Right cardiac atrium (tissue), 5 donors: ENCODE data around the gene DDR1. TPM values are rescaled to one million over a fixed set of nuclear protein-coding genes. Genes with fewer than 3 reads are reported as not detected.

Source experiments
- ATAC-seq, 2 donors: fragments of 200-7000 bp; cut with Tn5 transposase; one replicate each; pipeline versions ENCODE4 v1.8.0 to v1.9.1; 2020; ENCODE audit warnings: moderate library complexity in 2 of 2, mild to moderate bottlenecking in 1 of 2
- DNase-seq, 3 donors: peaks; one replicate each; pipeline ENCODE4 v3.0.0-alpha.2; 2020
- H3K27ac ChIP-seq: one replicate; pipeline ENCODE4 v1.5.1; 2013; ENCODE audit warnings: mild to moderate bottlenecking, low read length, control low read depth, moderate library complexity
- H3K27me3 ChIP-seq: one replicate; pipeline ENCODE4 v1.6.1; 2013; ENCODE audit not compliant: control insufficient read depth, insufficient read depth
- H3K4me1 ChIP-seq: one replicate; pipeline ENCODE4 v1.6.1; 2013; ENCODE audit warnings: low read length; ENCODE audit not compliant: control insufficient read depth, insufficient read depth
- H3K4me3 ChIP-seq: one replicate; pipeline ENCODE4 v1.5.1; 2013; ENCODE audit warnings: low read length, control low read depth
- H3K9me3 ChIP-seq: one replicate; pipeline ENCODE4 v1.6.1; 2013; ENCODE audit warnings: low read length; ENCODE audit not compliant: control insufficient read depth
- WGBS: extraction: QIAGEN DNeasy Blood & Tissue Kit; methylation state at CpG from one replicate; pipeline ENCODE4 v1.1.7; 2013; 5-methylcytosine and 5-hydroxymethylcytosine counted together
- intact Hi-C, 4 donors: fragments of 100-400 bp; cut with DNase I; formaldehyde crosslinking; loops; one replicate each; pipeline versions ENCODE4 v1.11.0 to v1.14.0; 2022 to 2023
- long read RNA-seq, 4 donors: library from polyadenylated mRNA; unstranded; transcript quantifications; one replicate each; pipeline ENCODE4 v2.0.0, GENCODE V29; 2020 to 2021
- polyA plus RNA-seq: library from polyadenylated mRNA; stranded (reverse); fragments of 200-250 nt; gene quantifications from one replicate; pipeline ENCODE4 v1.2.3, GENCODE V29; 2013
- total RNA-seq, 4 donors: library from RNA; stranded (reverse); fragmentation: NEBNext Ultra II Directional; extraction: Animal tissue kit (Norgen Biotek cat#: 25700); gene quantifications; one replicate each; pipeline ENCODE4 v1.2.1, GENCODE V29; 2021
- donor health status: healthy with polysubstance abuse.
- donor health status: DM: no; HTN: yes; CAD: no.
- donor health status: DM: no; HTN: no; CAD: no.
- donor health status: DM: no; HTN: yes; CAD: no; lungs with severe emphysema.
- donor health status: DM: yes; HTN: yes; CAD: no.

DDR1 gene
- total RNA-seq (100 to 1,000 TPM in 2 of 4 donors, 10 to 100 TPM in 2; 96.2 to 120 (median 100) TPM), polyA plus RNA-seq (46.9 TPM)
- long read RNA-seq, donor 1, partial matches to known transcripts = 151 of 177 reads
- long read RNA-seq, donor 1, other reads (novel, unspliced or antisense) = 15 of 177 reads
- long read RNA-seq, donor 2, partial matches to known transcripts = 105 of 127 reads
- long read RNA-seq, donor 2, other reads (novel, unspliced or antisense) = 13 of 127 reads
- long read RNA-seq, donor 3, transcript DDR1-224 (16 exons, 3,832 nt) = major isoform, 7 of 199 reads
- long read RNA-seq, donor 3, partial matches to known transcripts = 154 of 199 reads
- long read RNA-seq, donor 3, other reads (novel, unspliced or antisense) = 28 of 199 reads
- long read RNA-seq, donor 4, transcript DDR1-225 (18 exons, 3,894 nt) = major isoform, 8 of 138 reads
- long read RNA-seq, donor 4, partial matches to known transcripts = 102 of 138 reads
- long read RNA-seq, donor 4, other reads (novel, unspliced or antisense) = 20 of 138 reads

DNA sequence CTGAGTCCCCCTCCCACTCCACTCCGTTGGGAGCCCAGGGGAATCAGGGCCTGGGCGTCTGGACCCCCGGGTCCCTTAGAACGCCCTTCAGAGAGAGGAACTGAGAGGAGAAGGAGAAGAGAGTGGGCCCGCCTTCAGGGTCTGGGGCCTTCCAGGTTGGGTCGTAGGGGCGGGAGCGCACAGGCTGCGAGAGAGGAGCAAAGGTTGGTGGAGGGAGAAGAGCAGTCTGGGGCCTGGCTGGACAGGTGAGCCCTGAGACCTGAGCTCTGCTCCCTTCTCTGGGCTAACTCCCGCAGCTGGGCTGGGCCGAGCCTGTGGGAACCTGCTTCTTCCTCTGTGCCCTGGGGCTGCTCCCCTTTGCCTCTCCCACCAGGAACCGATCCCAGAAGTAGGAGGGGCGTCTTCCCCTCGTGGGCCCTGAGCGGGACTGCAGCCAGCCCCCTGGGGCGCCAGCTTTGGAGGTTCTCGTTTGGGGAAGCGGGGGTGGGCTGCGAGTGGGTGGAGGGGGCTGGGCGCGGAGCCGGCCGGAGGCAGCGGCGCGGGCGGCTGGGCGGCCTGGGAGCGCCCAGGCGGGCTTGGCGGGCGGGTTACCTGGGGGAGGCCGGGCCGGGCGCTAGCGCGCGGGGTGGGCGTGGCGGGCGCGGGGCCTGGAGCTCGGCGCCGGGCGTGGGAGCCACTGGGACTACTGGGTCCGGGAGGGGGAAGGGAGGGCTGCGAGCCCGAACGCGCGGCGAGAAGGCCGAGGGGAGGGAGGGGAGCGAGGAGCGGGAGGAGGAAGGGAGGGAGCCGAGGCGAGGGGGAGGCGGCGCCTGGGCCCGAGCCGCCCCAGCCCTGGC is at the start of gene DDR1:
TSS of gene DDR1 (plus strand) at position 835 of the 836 bp plus-strand sequence. CDS start 4,211 bp downstream, outside the sequence.
- Histone ChIP-seq H3K4me1 (peaks cover 22% of the 10 kb centered on the region), H3K9me3 (no peaks in the 10 kb centered on the region), H3K27me3 (no peaks in the 10 kb centered on the region), H3K4me3 (peak within 1 kb of the TSS; percentile 92), H3K27ac (peak within 1 kb of the TSS; percentile 78)
- ATAC-seq (peak; percentile 75 to 82), DNase-seq (peak; percentile 79 to 95 (median 94))
- intact Hi-C loops = loop anchor here in 3 of 4 donors (5.0 to 10.0 kb wide), 2 partner anchors 139 to 142 kb away; partner anchors contain the start of genes FLOT1 (in 3 of the 3) and IER3 (in 3 of the 3)
- 11% methylated on average over 60 of the region's 62 CpGs for WGBS

DNA sequence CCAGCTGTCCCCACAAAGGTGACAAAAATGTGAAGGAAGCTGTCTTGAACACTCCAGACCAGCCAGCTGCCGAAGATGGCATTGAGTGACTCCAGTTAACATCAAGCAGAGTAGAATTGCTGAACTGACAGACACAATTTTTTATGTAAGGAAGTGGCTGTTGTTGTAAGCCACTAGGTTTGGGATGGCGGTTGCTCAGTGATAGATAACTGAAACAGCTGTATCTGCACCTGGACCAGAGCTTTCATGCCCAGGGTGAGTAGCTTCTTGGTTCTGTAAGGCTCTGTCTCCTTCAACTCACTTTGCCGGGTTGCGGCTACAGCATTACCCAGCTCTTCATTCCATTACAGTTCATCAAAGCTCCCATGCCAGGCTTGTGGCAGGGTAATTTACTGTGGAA is 49.7 kb upstream of the DDR1 start:
- no peak for DNase-seq
- Histone ChIP-seq H3K27ac (no peak overlapping the region), H3K27me3 (no peaks in the 10 kb centered on the region), H3K4me3 (no peak overlapping the region), H3K4me1 (peaks cover 2% of the 10 kb centered on the region), H3K9me3 (no peaks in the 10 kb centered on the region)
- WGBS = 82% methylated on average over 4 of the region's 4 CpGs
- no peak for ATAC-seq
- intact Hi-C loops = loop anchor here in 1 of 4 donors (10.0 kb wide), 1 partner anchor 250 kb away; no protein-coding TSS in a partner anchor

DNA sequence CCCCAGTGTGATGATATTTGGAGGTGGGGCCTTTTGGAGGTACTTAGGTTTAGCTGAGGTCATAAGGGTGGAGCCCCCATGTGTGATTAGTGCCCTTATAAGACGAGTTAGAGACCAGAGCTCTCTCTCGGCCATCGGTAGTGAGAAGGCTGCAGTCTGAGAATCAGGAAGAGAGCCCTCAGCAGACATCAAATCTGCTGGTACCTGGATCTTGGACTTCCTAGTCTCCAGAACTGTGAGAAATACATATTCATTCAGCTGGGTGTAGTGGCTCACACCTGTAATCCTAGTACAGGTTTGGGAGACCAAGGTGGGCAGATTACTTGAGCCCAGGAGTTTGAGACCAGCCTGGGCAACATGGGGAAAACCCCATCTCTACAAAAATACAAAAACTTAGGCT is 48.7 kb upstream of the DDR1 start:
- intact Hi-C loops = loop anchor here in 1 of 4 donors (10.0 kb wide), 1 partner anchor 249 kb away; no protein-coding TSS in a partner anchor
- no peak overlapping the region for H3K27ac ChIP-seq
- no peak for DNase-seq

DNA sequence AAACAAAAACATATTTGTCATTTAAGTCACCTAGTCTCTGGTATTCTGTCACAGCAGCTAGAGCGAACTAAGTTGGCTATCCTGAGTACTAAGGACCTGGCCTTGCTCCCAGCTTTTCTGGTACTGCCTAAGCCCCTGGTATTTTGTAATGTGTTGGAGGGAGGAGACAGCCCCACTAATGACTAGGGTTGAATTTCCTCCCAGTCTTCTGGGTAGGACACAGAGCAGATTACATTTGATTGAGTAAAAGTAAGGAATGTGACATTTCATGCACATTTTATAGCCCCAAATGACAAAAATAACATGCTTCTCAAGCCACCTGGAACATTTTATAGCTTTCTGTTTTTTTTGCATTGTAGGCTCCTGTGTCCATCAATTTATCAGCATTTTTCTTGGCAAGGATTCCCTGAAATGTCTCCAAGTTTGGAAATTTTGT is 47.9 kb upstream of the DDR1 start:
- DNase-seq (peak in 2 of 3 donors; percentile 57 to 72), ATAC-seq (peak; percentile 91 to 95)
- 38% methylated on average over 1 of the region's 1 CpG for WGBS

More for the DNA sequence above, 48.7 kb upstream of the DDR1 start:
- WGBS = 94% methylated on average over 3 of the region's 3 CpGs
- Histone ChIP-seq H3K27me3 (no peaks in the 10 kb centered on the region), H3K4me1 (peaks cover 2% of the 10 kb centered on the region), H3K9me3 (no peaks in the 10 kb centered on the region), H3K4me3 (no peak overlapping the region)
- no peak for ATAC-seq

DNA sequence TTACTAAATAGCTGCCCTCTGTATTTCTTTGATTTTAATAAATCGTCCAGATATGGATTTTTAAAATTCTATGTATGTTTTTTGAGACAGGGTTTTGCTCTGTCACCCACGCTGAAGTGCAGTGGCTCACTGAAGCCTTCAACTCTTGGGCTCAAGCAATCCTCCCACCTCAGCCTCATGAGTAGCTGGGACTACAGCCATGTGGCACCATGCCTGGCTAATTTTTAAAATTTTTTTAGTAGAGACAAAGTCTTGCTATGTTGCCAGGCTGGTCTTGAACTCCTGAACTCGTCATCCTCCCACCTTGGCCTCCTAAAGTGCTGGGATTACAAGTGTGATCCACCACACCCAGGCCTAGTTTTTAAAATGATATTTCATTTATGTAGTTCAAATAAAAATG is 47.4 kb upstream of the DDR1 start:
- Histone ChIP-seq H3K27me3 (no peaks in the 10 kb centered on the region), H3K9me3 (no peaks in the 10 kb centered on the region), H3K27ac (no peak overlapping the region), H3K4me1 (peaks cover 2% of the 10 kb centered on the region), H3K4me3 (no peak overlapping the region)
- intact Hi-C loops = loop anchor here in 1 of 4 donors (10.0 kb wide), 1 partner anchor 248 kb away; no protein-coding TSS in a partner anchor
- WGBS = 45% methylated on average over 3 of the region's 3 CpGs
- no peak for DNase-seq
- ATAC-seq = no peak

More for the DNA sequence above, 47.9 kb upstream of the DDR1 start:
- no peaks in the 10 kb centered on the region for H3K9me3 ChIP-seq
- H3K4me3 ChIP-seq = no peak overlapping the region
- intact Hi-C loops = loop anchor here in 1 of 4 donors (10.0 kb wide), 1 partner anchor 248 kb away; no protein-coding TSS in a partner anchor
- H3K27me3 ChIP-seq = no peaks in the 10 kb centered on the region
- no peak overlapping the region for H3K27ac ChIP-seq
- H3K4me1 ChIP-seq = peaks cover 2% of the 10 kb centered on the region

DNA sequence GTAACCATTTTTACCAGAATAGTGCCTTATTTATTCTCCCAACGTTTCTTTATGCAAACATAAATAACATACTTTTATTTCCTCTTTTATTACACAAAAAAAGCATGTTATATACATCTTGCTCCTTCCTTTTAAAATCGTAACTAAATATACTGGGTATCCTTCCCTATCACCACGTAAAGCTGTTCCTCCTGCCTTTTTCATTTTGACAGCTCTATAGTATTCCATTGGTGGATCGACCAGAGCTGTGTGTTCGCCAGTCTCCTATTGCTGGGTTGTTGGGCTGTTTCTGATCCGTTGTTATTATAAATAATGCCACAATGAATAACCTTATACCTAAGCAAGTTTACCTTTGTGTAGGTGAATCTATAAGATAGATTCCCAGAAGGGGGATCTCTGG is 46.9 kb upstream of the DDR1 start:
- no peak for ATAC-seq
- H3K9me3 ChIP-seq = no peaks in the 10 kb centered on the region
- no peak overlapping the region for H3K27ac ChIP-seq
- 78% methylated on average over 6 of the region's 6 CpGs for WGBS
- H3K4me3 ChIP-seq = no peak overlapping the region
- no peak for DNase-seq
- intact Hi-C loops = loop anchor here in 1 of 4 donors (10.0 kb wide), 1 partner anchor 247 kb away; no protein-coding TSS in a partner anchor
- H3K4me1 ChIP-seq = peaks cover 2% of the 10 kb centered on the region
- H3K27me3 ChIP-seq = no peaks in the 10 kb centered on the region

DNA sequence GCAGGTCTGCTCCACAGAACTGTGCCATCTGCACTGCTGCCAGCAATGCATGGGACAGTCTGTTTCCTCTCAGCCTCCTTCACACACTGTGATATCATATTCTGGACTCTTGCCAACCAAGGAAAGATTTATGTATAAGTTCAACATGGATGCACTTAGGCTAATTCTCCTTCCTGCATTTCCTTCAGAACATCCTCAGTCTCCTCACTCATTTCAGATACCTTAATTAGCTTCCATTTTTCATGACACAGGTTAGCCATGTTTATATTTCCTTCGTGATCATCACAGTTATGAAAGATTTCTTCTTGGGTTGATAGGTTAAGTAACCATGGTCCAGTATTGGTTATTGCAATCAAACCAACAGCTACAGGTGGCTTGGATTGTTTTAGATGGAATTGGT is 46.4 kb upstream of the DDR1 start:
- Histone ChIP-seq H3K4me1 (peaks cover 2% of the 10 kb centered on the region), H3K9me3 (no peaks in the 10 kb centered on the region), H3K4me3 (no peak overlapping the region), H3K27ac (no peak overlapping the region), H3K27me3 (no peaks in the 10 kb centered on the region)
- DNase-seq (no peak), ATAC-seq (no peak)
- intact Hi-C loops = loop anchor here in 1 of 4 donors (10.0 kb wide), 1 partner anchor 247 kb away; no protein-coding TSS in a partner anchor
- WGBS = 81% methylated on average over 1 of the region's 1 CpG

DNA sequence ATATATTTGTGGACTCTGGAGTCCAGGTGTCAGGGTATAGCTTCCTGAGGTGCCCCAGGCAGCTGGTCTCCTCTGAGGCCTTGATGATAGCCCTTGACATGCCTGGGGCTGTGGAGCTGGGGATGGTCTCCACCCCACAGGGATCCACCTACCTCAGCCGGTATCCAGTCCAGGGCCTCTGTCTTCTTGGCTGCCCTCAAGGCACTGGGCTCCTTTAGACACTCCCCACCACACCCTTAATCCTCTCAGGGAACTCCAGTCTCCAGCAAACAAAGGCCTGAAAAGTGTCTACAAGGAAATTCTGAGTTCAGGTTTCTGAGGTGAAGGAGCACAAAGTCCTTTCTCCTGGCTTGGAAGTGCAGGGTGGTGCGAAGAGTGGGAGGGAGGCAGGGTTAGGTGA is 44.6 kb upstream of the DDR1 start:
- intact Hi-C loops = loop anchor here in 1 of 4 donors (10.0 kb wide), 1 partner anchor 245 kb away; no protein-coding TSS in a partner anchor
- no peak for ATAC-seq
- Histone ChIP-seq H3K4me1 (peaks cover 13% of the 10 kb centered on the region), H3K4me3 (no peak overlapping the region), H3K9me3 (no peaks in the 10 kb centered on the region), H3K27ac (no peak overlapping the region), H3K27me3 (no peaks in the 10 kb centered on the region)
- DNase-seq = no peak
- WGBS = 90% methylated on average over 2 of the region's 2 CpGs

DNA sequence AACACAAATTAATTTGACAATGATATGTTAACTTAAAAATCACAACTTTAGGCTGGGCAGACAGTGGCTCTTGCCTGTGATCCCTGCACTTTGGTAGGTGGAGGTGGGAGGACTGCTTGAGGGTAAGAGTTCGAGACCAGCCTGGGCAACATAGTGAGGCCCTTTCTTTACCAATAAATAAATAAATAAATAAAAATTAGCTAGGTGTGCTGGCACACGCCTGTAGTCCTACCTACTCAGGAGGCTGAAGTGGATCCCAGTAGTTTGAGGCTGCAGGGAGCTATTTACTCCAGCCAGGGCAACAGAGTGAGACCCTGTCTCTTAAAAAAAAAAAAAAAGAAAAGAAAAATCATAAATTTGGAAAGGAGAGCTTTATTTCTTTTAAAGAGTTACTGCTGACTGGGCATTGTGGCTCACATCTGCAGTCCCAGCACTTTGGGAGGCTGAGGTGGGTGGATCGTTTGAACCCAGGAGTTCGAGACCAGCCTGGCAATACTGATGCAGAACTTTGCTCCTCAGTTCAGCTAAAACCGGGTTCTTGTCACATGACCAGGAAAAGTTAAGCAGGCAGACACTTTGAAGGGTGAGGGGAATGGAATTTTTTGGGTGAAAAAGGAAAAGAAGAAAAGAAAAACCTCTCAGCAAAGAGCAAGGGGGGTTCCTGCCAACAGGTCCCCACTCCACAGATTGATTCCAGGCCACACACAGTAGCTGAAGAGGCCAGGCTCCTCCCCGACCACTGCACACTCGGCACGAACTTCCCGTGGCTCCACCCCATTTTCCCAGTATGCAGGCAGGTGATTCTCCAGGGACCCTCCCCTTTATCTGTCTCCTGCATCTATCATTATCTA is 44.0 kb upstream of the DDR1 start:
- no peak overlapping the region for H3K27ac ChIP-seq
- peaks cover 13% of the 10 kb centered on the region for H3K4me1 ChIP-seq
- ATAC-seq = no peak

More for the DNA sequence above, 44.0 kb upstream of the DDR1 start:
- Histone ChIP-seq H3K9me3 (no peaks in the 10 kb centered on the region), H3K27me3 (no peaks in the 10 kb centered on the region), H3K4me3 (no peak overlapping the region)
- 65% methylated on average over 9 of the region's 9 CpGs for WGBS
- intact Hi-C loops = no loop called here
- DNase-seq = no peak
